Endothelial cell of umbilical vein (primary cell): ENCODE measurements around the gene WSB2. TPM values are rescaled to one million over a fixed set of nuclear protein-coding genes. Genes with fewer than 3 reads are reported as not detected.

Experiments
- BruUV-seq: library from RNA; stranded (reverse); fragments of 400-500 nt; replicated peaks from 2 replicates; lab custom pipeline; 2021; lab: Mats Ljungman, UMichigan
- CTCF ChIA-PET: fragments of 300-600, 350-600 bp; sonication (Branson Sonifier 250); formaldehyde crosslinking; loops from one replicate; lab custom pipeline; 2021; ENCODE audit warnings: antibody characterized with exemption, inconsistent platforms; lab: Charles Lee
- POLR2A ChIA-PET: fragments of 300-600, 350-600 bp; sonication (Branson Sonifier 250); formaldehyde crosslinking; loops from one replicate; lab custom pipeline; 2021; ENCODE audit warnings: antibody characterized with exemption, inconsistent platforms; lab: Charles Lee
- DNase-seq: peaks from one replicate; pipeline ENCODE4 v3.0.0-alpha.2; 2011; ENCODE audit warnings: low read depth, low spot score
- FAIRE-seq: peaks from 2 replicates; lab custom pipeline; 2011; peaks lifted over from hg19 to GRCh38; lab: Jason Lieb, UNC
- H2AFZ ChIP-seq: 2 replicates; pipeline ENCODE4 v1.6.0; 2012; ENCODE audit warnings: low read depth, low read length, control low read depth, inconsistent platforms
- H3K27ac ChIP-seq: 2 replicates; pipeline ENCODE4 v1.5.1; 2011; ENCODE audit warnings: low read depth, mild to moderate bottlenecking, control low read depth, low read length, moderate library complexity; ENCODE audit not compliant: insufficient read depth
- H3K27me3 ChIP-seq, 2 experiments: 2 replicates each; pipeline versions ENCODE4 v1.6.0 to v1.6.1; 2011; ENCODE audit warnings: low read length in 2 of 2, mixed read lengths in 1 of 2; ENCODE audit not compliant: control insufficient read depth in 2 of 2, insufficient read depth in 2 of 2
- H3K36me3 ChIP-seq, 2 experiments: 2 replicates in 1 of 2; 3 replicates in 1 of 2; pipeline ENCODE4 v1.5.1; 2011; ENCODE audit warnings: low read length in 2 of 2, mild to moderate bottlenecking in 1 of 2, moderate library complexity in 1 of 2; ENCODE audit not compliant: control insufficient read depth in 2 of 2, insufficient read depth in 2 of 2; ENCODE audit errors: extremely low read depth in 1 of 2
- H3K4me1 ChIP-seq: 3 replicates; pipeline ENCODE4 v1.5.1; 2011; ENCODE audit warnings: mild to moderate bottlenecking, low read length; ENCODE audit not compliant: control insufficient read depth, insufficient read depth; ENCODE audit errors: extremely low read depth
- H3K4me2 ChIP-seq: 2 replicates; pipeline ENCODE4 v1.6.1; 2011; ENCODE audit warnings: low read length, control low read depth, mixed read lengths; ENCODE audit not compliant: insufficient read depth
- H3K4me3 ChIP-seq, 3 experiments: fragments of 200-600 bp in 1 of 3; sonication (generic), shearing (Covaris generic) in 1 of 3; replicated peaks in 1 of 3; 2 replicates each; pipeline ENCODE4 v1.5.1; 2011 to 2016; ENCODE audit warnings: control low read depth in 3 of 3, low read length in 3 of 3, mild to moderate bottlenecking in 2 of 3, inconsistent platforms in 1 of 3, low read depth in 1 of 3, moderate library complexity in 1 of 3; ENCODE audit not compliant: insufficient read depth in 1 of 3
- H3K79me2 ChIP-seq: 2 replicates; pipeline ENCODE4 v1.6.0; 2012; ENCODE audit warnings: low read length, inconsistent platforms; ENCODE audit not compliant: control insufficient read depth, insufficient read depth
- H3K9ac ChIP-seq: replicated peaks from 2 replicates; pipeline ENCODE3; 2011; ENCODE audit warnings: low read length, control low read depth; ENCODE audit not compliant: insufficient read depth; ENCODE audit errors: extremely low read depth
- H3K9me1 ChIP-seq: replicated peaks from 3 replicates; pipeline ENCODE4 v1.6.0; 2011; ENCODE audit warnings: mild to moderate bottlenecking, low read length; ENCODE audit not compliant: control insufficient read depth, insufficient read depth; ENCODE audit errors: extremely low read depth
- H3K9me3 ChIP-seq: replicated peaks from 2 replicates; pipeline ENCODE4 v1.5.1; 2012; ENCODE audit warnings: low read length, inconsistent platforms; ENCODE audit not compliant: control insufficient read depth, insufficient read depth
- H4K20me1 ChIP-seq: replicated peaks from 2 replicates; pipeline ENCODE3; 2011; ENCODE audit warnings: mild to moderate bottlenecking, low read length; ENCODE audit not compliant: control insufficient read depth, insufficient read depth; ENCODE audit errors: extremely low read depth
- FOS ChIP-seq: IDR thresholded peaks from 2 replicates; pipeline ENCODE4 v1.6.1; 2011; ENCODE audit warnings: mild to moderate bottlenecking, low read length, moderate library complexity, borderline replicate concordance; ENCODE audit not compliant: insufficient read depth
- GATA2 ChIP-seq: IDR thresholded peaks from 2 replicates; pipeline ENCODE4 v1.7.0; 2011; ENCODE audit warnings: low read depth, mild to moderate bottlenecking, moderate library complexity, mixed read lengths, low read length; ENCODE audit not compliant: insufficient read length, insufficient read depth
- JUN ChIP-seq: IDR thresholded peaks from 2 replicates; pipeline ENCODE4 v1.6.1; 2011; ENCODE audit warnings: borderline replicate concordance, low read depth; ENCODE audit not compliant: insufficient read length, insufficient read depth
- MYC ChIP-seq: IDR thresholded peaks from one replicate; pipeline ENCODE4 v1.6.1; 2011; ENCODE audit warnings: mild to moderate bottlenecking, low read depth, low read length
- POLR2AphosphoS5 ChIP-seq: IDR thresholded peaks from 2 replicates; pipeline ENCODE4 v1.6.1; 2012; ENCODE audit warnings: low read depth, mild to moderate bottlenecking, control low read depth, low read length, moderate library complexity; ENCODE audit not compliant: insufficient read depth
- dilution Hi-C: fragments of 300-500 bp; cut with MboI; formaldehyde crosslinking; loops from one replicate; pipeline ENCODE4 v1.15.0; 2019; ENCODE audit warnings: low sequenced_read_pairs; ENCODE audit not compliant: extremely low pct_ligation_motif_present
- intact Hi-C: fragments of 100-400 bp; cut with micrococcal nuclease; formaldehyde crosslinking; loops from one replicate; pipeline ENCODE4 v1.10.0; 2022
- polyA plus RNA-seq, 4 experiments: library from polyadenylated mRNA; depleted of rRNA in 3 of 4; stranded (reverse) in 3 of 4; unstranded in 1 of 4; fragments of >200 nt; gene quantifications; 2 replicates each; pipeline versions ENCODE4 v1.2.1 to v1.2.3, GENCODE V29; 2011 to 2012; ENCODE audit warnings: missing spikeins in 1 of 4
- total RNA-seq: library from RNA; stranded (reverse); gene quantifications from 2 replicates; pipeline ENCODE4 v1.2.3, GENCODE V29; 2021
- TF ChIP-seq, protein P1 (sequence below): IDR thresholded peaks from 2 replicates; pipeline ENCODE4 v1.6.1; 2011; ENCODE audit not compliant: insufficient read depth, insufficient read length
- TF ChIP-seq, protein P2 (sequence below), 2 donors: IDR thresholded peaks; 1 replicate in 1 of 2; 2 replicates in 1 of 2; pipeline ENCODE4 v1.5.1; 2011; ENCODE audit warnings: low read length in 2 of 2, mild to moderate bottlenecking in 2 of 2, moderate library complexity in 2 of 2, control low read depth in 1 of 2, inconsistent platforms in 1 of 2, low read depth in 1 of 2; ENCODE audit not compliant: insufficient read depth in 1 of 2; ENCODE audit errors: extremely low read depth in 1 of 2

Gene WSB2
- total and polyA plus RNA-seq, 2 donors (not counting 3 experiments of a cell fraction or from before 2014, with no cell fraction given) = 73.6 to 107 TPM

DNA sequence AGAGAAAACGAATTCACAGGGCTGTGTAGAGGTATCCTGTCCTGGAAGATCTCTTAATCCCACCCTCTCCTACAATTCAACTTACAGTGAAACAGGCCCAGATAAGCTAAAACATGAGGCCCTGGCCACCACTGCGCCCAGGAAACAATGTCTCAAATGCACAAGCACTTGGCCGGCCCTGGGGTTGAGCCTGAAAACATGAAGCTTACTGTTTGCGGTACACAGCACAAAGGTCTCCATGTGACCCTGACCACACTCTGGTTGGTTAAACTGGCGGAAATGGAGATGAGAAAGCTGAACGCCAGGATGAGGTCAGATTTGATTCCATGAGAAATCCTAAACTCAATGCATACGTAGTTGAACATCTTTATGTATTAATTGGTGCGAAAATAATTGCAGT lies 16.4 kb downstream of the WSB2 start:
- BruUV-seq = no TSS peak
- Histone ChIP-seq H3K79me2 (no peaks in the 10 kb centered on the region), H3K4me3 (no peak overlapping the region), H3K9me3 (no peaks in the 10 kb centered on the region), H2AFZ (no peak overlapping the region), H3K9ac (no peak overlapping the region), H3K4me1 (no peaks in the 10 kb centered on the region), H3K9me1 (no peaks in the 10 kb centered on the region), H3K27ac (no peak overlapping the region), H3K4me2 (no peak overlapping the region), H3K27me3 (no peaks in the 10 kb centered on the region), H3K36me3 (peaks cover 6 to 17% of the 10 kb centered on the region in 2 experiments), H4K20me1 (no peaks in the 10 kb centered on the region)
- TF ChIP-seq FOS = no peak
- TF ChIP-seq, protein P1, sequence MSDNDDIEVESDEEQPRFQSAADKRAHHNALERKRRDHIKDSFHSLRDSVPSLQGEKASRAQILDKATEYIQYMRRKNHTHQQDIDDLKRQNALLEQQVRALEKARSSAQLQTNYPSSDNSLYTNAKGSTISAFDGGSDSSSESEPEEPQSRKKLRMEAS = no peak
- TF ChIP-seq, protein P2, sequence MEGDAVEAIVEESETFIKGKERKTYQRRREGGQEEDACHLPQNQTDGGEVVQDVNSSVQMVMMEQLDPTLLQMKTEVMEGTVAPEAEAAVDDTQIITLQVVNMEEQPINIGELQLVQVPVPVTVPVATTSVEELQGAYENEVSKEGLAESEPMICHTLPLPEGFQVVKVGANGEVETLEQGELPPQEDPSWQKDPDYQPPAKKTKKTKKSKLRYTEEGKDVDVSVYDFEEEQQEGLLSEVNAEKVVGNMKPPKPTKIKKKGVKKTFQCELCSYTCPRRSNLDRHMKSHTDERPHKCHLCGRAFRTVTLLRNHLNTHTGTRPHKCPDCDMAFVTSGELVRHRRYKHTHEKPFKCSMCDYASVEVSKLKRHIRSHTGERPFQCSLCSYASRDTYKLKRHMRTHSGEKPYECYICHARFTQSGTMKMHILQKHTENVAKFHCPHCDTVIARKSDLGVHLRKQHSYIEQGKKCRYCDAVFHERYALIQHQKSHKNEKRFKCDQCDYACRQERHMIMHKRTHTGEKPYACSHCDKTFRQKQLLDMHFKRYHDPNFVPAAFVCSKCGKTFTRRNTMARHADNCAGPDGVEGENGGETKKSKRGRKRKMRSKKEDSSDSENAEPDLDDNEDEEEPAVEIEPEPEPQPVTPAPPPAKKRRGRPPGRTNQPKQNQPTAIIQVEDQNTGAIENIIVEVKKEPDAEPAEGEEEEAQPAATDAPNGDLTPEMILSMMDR (IDR thresholded peaks at IDR 0.05; ENCODE audit: extremely low read depth in 1 of 2, insufficient read depth in 1 of 2, low read depth in 1 of 2, low read length in 2 of 2) = no peak
- TF ChIP-seq GATA2 = no peak
- no peak for TF ChIP-seq MYC
- TF ChIP-seq JUN = no peak
- no peak for TF ChIP-seq POLR2AphosphoS5
- POLR2A ChIA-PET = no interaction called here
- intact Hi-C loops = no loop called here
- CTCF ChIA-PET = interaction anchor here (0.8 to 1.1 kb wide), 2 partner anchors 12 to 333 kb away, joined by 3 read pairs; no protein-coding TSS in a partner anchor
- FAIRE-seq = no peak
- dilution Hi-C loops = no loop called here
- DNase-seq = no peak
